ENCODE results near the gene RBFOX2.

The RBFOX2 gene

GRCh38 chr22:35912658-35913057 is 116.0 kb downstream of the RBFOX2 start:
- TF ChIP-seq, protein P1, sequence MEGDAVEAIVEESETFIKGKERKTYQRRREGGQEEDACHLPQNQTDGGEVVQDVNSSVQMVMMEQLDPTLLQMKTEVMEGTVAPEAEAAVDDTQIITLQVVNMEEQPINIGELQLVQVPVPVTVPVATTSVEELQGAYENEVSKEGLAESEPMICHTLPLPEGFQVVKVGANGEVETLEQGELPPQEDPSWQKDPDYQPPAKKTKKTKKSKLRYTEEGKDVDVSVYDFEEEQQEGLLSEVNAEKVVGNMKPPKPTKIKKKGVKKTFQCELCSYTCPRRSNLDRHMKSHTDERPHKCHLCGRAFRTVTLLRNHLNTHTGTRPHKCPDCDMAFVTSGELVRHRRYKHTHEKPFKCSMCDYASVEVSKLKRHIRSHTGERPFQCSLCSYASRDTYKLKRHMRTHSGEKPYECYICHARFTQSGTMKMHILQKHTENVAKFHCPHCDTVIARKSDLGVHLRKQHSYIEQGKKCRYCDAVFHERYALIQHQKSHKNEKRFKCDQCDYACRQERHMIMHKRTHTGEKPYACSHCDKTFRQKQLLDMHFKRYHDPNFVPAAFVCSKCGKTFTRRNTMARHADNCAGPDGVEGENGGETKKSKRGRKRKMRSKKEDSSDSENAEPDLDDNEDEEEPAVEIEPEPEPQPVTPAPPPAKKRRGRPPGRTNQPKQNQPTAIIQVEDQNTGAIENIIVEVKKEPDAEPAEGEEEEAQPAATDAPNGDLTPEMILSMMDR (IDR thresholded peaks at IDR 0.05; ENCODE audit: insufficient read depth, missing control alignments): no peak
- DNase-seq (ENCODE audit: insufficient read length, low spot score): no peak
- FAIRE-seq: no peak

- TF ChIP-seq, protein P1 (IDR thresholded peaks at IDR 0.05; ENCODE audit: insufficient read depth, missing control alignments): no peak
- DNase-seq (ENCODE audit: insufficient read length, low spot score) (no peak), FAIRE-seq (no peak)
Measured at GRCh38 chr22:35911877-35912276, 116.7 kb downstream of the RBFOX2 start.

- TF ChIP-seq, protein P1 (IDR thresholded peaks at IDR 0.05; ENCODE audit: insufficient read depth, missing control alignments): no peak
- DNase-seq (ENCODE audit: insufficient read length, low spot score) (no peak), FAIRE-seq (no peak)
Measured at GRCh38 chr22:35910926-35911325, 117.7 kb downstream of the RBFOX2 start.

DNA sequence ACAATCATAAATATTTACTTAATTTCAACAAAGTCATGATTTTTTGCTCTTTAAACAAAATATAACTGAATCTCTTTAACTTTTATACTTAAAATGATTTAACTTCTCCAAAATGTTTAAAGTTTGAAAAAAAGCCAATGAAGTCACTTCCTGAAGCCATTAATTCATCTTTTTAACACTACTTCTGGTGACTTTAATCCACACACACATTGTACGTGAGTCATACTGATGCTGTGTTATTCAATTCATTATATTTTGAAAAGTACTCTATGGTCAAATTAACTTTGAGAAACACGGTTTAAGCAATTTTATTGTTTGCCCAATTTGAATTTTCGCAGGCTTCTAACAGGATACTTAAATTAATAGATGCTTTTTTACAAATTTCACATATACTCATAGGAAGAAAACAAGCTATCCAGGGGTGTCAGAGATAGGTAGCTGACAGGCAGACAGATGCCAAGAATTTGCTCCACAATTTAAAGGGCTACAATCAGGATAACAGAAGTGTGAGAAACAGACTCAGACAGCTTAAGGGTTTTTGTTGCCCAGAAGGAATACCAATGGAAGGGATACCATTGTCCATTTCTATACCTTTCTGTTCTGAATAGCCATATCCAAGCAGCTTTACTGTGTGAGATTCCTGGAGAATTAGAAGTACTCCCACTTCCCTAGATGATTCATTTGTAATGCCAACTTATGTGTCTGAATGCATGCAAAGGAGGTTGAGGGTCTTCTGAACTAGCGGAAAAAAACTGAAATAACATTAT is 118.4 kb downstream of the RBFOX2 start:
- no peak for FAIRE-seq
- TF ChIP-seq, protein P1 (IDR thresholded peaks at IDR 0.05; ENCODE audit: insufficient read depth, missing control alignments): no peak
- no peak for DNase-seq (ENCODE audit: insufficient read length, low spot score)

DNA sequence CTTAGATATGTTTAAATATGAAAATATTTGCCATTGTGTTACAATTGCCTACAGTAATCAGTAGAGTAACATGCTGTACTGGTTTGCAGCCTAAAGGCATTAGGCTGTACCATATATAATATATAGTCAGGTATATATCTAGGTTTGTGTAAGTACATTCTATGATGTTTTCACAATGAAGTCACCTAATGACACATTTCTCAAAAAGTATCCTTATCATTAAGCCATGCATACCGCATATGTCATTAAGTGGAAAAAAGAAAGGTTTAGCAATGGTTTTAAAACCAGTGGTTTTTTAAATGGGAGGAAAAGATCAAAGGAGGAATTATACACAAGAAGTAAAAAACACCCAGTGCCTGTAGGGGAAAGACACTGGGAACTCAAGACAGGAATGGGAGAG is 122.7 kb downstream of the RBFOX2 start:
- no peak for FAIRE-seq
- TF ChIP-seq, protein P1 (IDR thresholded peaks at IDR 0.05; ENCODE audit: insufficient read depth, missing control alignments): no peak
- no peak for DNase-seq (ENCODE audit: insufficient read length, low spot score)

DNA sequence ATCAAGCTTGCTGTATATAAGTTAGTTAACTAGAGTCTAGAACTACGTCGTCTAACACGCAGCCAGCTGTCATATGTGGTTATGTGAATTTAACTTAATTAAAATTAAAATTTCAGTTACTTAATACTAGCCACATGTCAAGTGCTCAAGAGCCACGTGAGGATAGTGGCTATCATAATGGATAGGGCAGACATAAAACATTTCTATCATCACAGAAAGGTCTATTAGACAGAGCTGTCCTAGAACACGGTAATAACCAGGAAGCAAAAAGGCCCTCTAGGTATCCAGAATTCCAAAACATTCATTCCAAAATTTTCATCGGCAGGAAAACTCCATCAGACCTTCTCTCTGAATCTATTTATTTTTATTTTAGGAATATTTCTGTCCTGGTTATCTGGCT is 123.9 kb downstream of the RBFOX2 start:
- FAIRE-seq (no peak), DNase-seq (ENCODE audit: insufficient read length, low spot score) (no peak)
- TF ChIP-seq, protein P1 (IDR thresholded peaks at IDR 0.05; ENCODE audit: insufficient read depth, missing control alignments): no peak

- TF ChIP-seq, protein P1 (IDR thresholded peaks at IDR 0.05; ENCODE audit: insufficient read depth, missing control alignments): no peak
- no peak for FAIRE-seq
- no peak for DNase-seq (ENCODE audit: insufficient read length, low spot score)
Measured at GRCh38 chr22:35904336-35904692, 124.3 kb downstream of the RBFOX2 start.

Data from D721Med (cell line).